Lung microvascular endothelial cell (primary cell): ENCODE measurements around the gene CEP19. TPM values are rescaled to one million over a fixed set of nuclear protein-coding genes. Genes with fewer than 3 reads are reported as not detected.

Source experiments
- DNase-seq, 2 donors: peaks; one replicate each; pipeline versions ENCODE4 v3.0.0 to v3.0.0-alpha.2; 2010; ENCODE audit warnings: low read depth in 2 of 2
- total RNA-seq: library from RNA; depleted of rRNA; stranded (reverse); fragments of >200 nt; gene quantifications from 2 replicates; pipeline ENCODE4 v1.2.1, GENCODE V29; 2014

Gene CEP19
- total RNA-seq, 1 donor from 2014 or later, result 5.6 TPM

GRCh38 chr3:196666001-196666867 lies 45.8 kb downstream of the CEP19 start:
- DNase-seq, result no peak

- no peak for DNase-seq
Measured at GRCh38 chr3:196662711-196663571, 49.1 kb downstream of the CEP19 start.

GRCh38 chr3:196662033-196662432 lies 50.0 kb downstream of the CEP19 start:
- no peak for DNase-seq

GRCh38 chr3:196661400-196661799 lies 50.6 kb downstream of the CEP19 start:
- no peak for DNase-seq

GRCh38 chr3:196660381-196661166 lies 51.5 kb downstream of the CEP19 start:
- no peak for DNase-seq

GRCh38 chr3:196659901-196660351 lies 52.1 kb downstream of the CEP19 start:
- no peak for DNase-seq

Other genes starting within 250 kb of the CEP19 start
- 14.8 and 18.5 TPM in 2 replicates for gene RNF168, start 208.5 kb downstream of the CEP19 start, total RNA-seq
- not detected in 2 replicates for gene SMCO1, start 196.9 kb downstream of the CEP19 start, total RNA-seq
- gene WDR53, start 143.7 kb downstream of the CEP19 start, total RNA-seq, result 5.2 and 7.3 TPM in 2 replicates
- 9.2 and 11.5 TPM in 2 replicates for gene FBXO45, start 143.6 kb downstream of the CEP19 start, total RNA-seq
- gene NRROS, start 72.6 kb downstream of the CEP19 start, total RNA-seq, result 4.8 and 5.7 TPM in 2 replicates
- 17.9 and 24.6 TPM in 2 replicates for gene PIGX, start 127 bp upstream of the CEP19 start, total RNA-seq
- gene PAK2, start 27.6 kb upstream of the CEP19 start, total RNA-seq, result 47.9 and 55.6 TPM in 2 replicates
- gene SENP5, start 155.7 kb upstream of the CEP19 start, total RNA-seq, result 25.3 and 38.9 TPM in 2 replicates
- 44.5 and 49.0 TPM in 2 replicates for gene NCBP2, start 230.3 kb upstream of the CEP19 start, total RNA-seq